NCI-H524 treated with DMSO at 0.1 percent for 48 hours (cell line): ENCODE data around the gene MRGPRG.

Source experiments
- DNase-seq: peaks from one replicate; lab custom pipeline; 2025; lab: John Stamatoyannopoulos, UW

The MRGPRG gene

GRCh38 chr11:3225826-3226750, 7.5 kb upstream of the MRGPRG start:
- no peak for DNase-seq

GRCh38 chr11:3225159-3225758, 6.6 kb upstream of the MRGPRG start:
- DNase-seq, result no peak

- DNase-seq, result no peak
Measured at GRCh38 chr11:3224401-3225057, 5.9 kb upstream of the MRGPRG start.

- no peak for DNase-seq
Measured at GRCh38 chr11:3223932-3224381, 5.3 kb upstream of the MRGPRG start.

- DNase-seq, result no peak
Measured at GRCh38 chr11:3222941-3223915, 4.6 kb upstream of the MRGPRG start.

DNA sequence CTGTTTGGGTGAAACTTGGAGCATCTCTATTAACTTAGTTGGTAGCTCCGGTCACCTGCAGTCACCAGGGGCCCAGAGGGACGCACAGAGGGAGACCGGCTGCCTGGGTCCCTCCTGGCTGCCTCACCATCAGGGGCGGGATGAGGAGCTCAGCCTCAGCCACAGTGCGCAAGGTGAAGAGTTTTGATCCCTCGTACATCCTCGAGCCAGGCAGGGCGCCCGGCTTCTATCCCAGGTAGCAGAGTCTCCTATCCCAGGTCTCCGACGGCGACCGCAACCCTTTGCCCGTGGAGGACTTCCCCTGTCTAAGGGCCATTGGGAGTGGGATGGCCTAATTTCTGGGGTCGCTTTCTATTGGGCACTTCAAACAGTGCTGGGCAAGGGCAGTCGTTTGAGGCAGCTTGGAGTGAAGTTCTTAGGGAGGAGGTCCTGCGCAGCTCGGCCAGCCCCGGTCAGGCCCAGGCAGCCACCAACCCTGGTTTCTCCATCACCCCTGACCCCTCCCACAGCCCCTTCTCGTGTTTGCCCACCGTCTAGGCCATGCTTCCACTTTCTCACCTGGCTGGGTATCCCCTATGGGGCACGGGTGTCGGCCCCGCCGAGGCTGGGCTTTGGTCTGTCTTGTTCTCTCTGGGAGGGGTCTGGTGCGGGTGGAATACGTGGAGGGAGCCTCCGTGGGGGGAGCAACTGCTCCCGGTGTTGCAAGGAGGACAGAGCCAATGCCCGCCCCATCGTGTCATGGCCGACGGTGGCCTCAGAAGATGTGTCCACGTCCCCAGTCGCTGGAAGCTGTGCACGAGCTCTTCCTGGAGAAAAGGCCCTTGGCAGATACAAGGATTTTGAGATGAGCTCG, 3.6 kb upstream of the MRGPRG start:
- DNase-seq, result no peak

- DNase-seq, result no peak
Measured at GRCh38 chr11:3221408-3222002, 2.9 kb upstream of the MRGPRG start.

- DNase-seq, result no peak
Measured at GRCh38 chr11:3220521-3221407, 2.2 kb upstream of the MRGPRG start.

GRCh38 chr11:3220101-3220500, 1.5 kb upstream of the MRGPRG start:
- no peak for DNase-seq

GRCh38 chr11:3219281-3219892, 774 bp upstream of the MRGPRG start:
- DNase-seq, result no peak

GRCh38 chr11:3217818-3218482, 663 bp downstream of the MRGPRG start:
- no peak for DNase-seq

DNA sequence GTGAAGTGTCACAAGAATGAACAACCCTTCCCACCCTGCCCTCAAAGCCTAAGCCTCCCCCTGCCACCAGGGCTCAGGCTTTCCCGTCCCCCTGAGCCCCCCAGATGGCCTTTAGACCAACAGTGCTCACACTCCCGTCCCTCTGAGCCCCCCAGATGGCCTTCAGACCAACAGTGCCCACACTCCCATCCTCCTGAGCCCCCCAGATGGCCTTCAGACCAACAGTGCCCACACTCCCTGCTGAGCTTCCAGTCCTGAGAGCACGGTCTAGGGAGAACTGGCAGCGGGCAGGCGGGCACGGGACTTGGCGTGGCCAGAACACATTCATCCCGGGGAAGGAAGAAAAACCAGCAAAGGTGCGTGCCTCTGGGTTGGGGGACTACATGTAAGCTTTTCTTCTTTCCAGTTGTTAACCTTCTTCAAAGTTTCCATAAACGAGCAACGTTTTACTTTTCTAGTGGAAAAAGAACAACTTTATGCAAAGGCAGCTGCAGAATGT, 2.5 kb downstream of the MRGPRG start:
- no peak for DNase-seq

GRCh38 chr11:3215346-3216026, 3.1 kb downstream of the MRGPRG start:
- DNase-seq, result no peak

GRCh38 chr11:3214420-3214699, 4.3 kb downstream of the MRGPRG start:
- DNase-seq, result no peak

DNA sequence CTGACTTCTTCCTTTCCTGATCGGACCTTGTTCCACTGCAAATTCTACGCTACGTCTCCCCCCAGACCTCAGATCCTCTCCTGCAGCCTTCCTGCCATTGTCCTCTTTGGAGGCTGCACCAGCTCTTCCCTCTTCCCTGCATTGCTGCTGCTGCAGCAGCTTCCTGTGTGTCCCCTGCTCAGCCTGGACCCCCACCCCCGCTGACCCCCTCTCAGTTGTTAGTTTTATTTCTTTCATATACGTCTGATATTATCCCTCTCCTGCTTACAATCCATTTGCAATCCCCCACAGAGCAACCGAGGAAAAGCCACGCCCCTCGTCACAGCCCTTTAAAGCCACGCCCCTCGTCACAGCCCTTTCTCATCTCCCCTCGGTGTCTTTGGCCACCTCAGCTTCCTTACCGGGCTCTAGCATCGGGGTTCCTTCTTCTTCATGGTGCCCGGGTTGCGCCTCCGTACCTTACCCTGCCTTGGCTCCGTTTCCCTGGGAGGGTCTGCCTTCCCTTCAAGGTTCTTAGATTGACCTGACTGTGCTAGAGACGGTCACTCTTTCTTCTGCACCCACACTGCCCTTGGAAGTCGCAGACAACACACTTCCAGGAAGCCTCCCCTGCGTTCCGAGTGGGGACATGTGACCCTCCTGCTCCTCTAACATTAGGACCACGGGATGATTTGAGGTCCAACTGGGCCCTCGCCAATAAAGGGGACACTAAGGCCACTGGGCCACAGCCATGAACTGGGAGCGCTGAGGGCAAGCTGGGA, 4.8 kb downstream of the MRGPRG start:
- no peak for DNase-seq

DNA sequence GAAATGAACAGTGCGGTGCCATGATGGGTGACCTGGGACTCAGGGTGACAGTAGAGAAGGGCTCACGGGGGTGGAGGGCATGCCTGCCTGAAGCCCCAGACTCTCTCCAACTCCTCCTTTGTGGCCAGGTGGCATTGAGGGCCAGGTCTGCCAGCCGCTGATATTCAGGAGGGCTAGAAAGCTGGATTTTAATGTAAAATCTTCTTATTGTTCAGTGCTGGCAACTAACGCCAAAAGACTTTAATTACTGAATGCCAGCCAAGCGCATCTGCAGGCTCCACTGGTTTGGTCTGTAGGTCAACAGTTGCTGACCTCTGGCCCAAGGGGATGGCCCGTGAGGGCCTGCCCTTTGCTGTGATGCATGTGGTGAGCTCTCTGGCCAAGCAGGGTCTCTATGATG, 10.3 kb downstream of the MRGPRG start:
- DNase-seq, result no peak
